ENCODE measurements around the gene ST3GAL5. TPM values are rescaled to one million over a fixed set of nuclear protein-coding genes. Genes with fewer than 3 reads are reported as not detected.

Gene ST3GAL5
- total RNA-seq, 2 experiments from 2014 or later, result 43.4 to 46.7 TPM

GRCh38 chr2:85790499-85791188, 98.1 kb downstream of the ST3GAL5 start:
- no peak overlapping the region for H3K27ac Mint-ChIP-seq
- H3K4me1 Mint-ChIP-seq (ENCODE audit: low read depth), result peaks cover 1% of the 10 kb centered on the region
- H3K36me3 Mint-ChIP-seq (ENCODE audit: low read depth), result no peaks in the 10 kb centered on the region
- ChIA-PET POLR2A (interaction anchor here (1.4 kb wide), 1 partner anchor 9 kb away, joined by 4 read pairs; no protein-coding TSS in a partner anchor), CTCF (interaction anchor here (0.6 to 1.7 kb wide), 2 partner anchors 23 to 39 kb away, joined by 3 to 4 read pairs; no protein-coding TSS in a partner anchor)
- no peaks in the 10 kb centered on the region for H3K9me3 Mint-ChIP-seq (ENCODE audit: insufficient read depth)
- DNase-seq, result no peak
- peaks cover 16% of the 10 kb centered on the region for H3K27me3 Mint-ChIP-seq (ENCODE audit: low read depth)
- no peak for ATAC-seq
- no peak overlapping the region for H3K4me3 Mint-ChIP-seq

GRCh38 chr2:85790032-85790431, 98.8 kb downstream of the ST3GAL5 start:
- CTCF ChIA-PET, result interaction anchor here (1.7 kb wide), 1 partner anchor 24 kb away, joined by 4 read pairs; no protein-coding TSS in a partner anchor

GRCh38 chr2:85789271-85789670, 99.5 kb downstream of the ST3GAL5 start:
- no peaks in the 10 kb centered on the region for H3K36me3 Mint-ChIP-seq (ENCODE audit: low read depth)
- H3K27me3 Mint-ChIP-seq (ENCODE audit: low read depth), result peaks cover 20% of the 10 kb centered on the region
- no peak for DNase-seq
- H3K4me1 Mint-ChIP-seq (ENCODE audit: low read depth), result peaks cover 13% of the 10 kb centered on the region
- POLR2A ChIA-PET, result interaction anchor here (1.4 kb wide), 1 partner anchor 11 kb away, joined by 4 read pairs; no protein-coding TSS in a partner anchor
- no peaks in the 10 kb centered on the region for H3K9me3 Mint-ChIP-seq (ENCODE audit: insufficient read depth)
- H3K4me3 Mint-ChIP-seq, result no peak overlapping the region
- ATAC-seq, result no peak
- CTCF ChIA-PET, result interaction anchor here (1.7 kb wide), 1 partner anchor 24 kb away, joined by 4 read pairs; no protein-coding TSS in a partner anchor
- no peak overlapping the region for H3K27ac Mint-ChIP-seq

More at GRCh38 chr2:85790032-85790431, 98.8 kb downstream of the ST3GAL5 start:
- peaks cover 7% of the 10 kb centered on the region for H3K4me1 Mint-ChIP-seq (ENCODE audit: low read depth)
- no peak overlapping the region for H3K4me3 Mint-ChIP-seq
- no peaks in the 10 kb centered on the region for H3K36me3 Mint-ChIP-seq (ENCODE audit: low read depth)
- no peak for ATAC-seq
- peaks cover 16% of the 10 kb centered on the region for H3K27me3 Mint-ChIP-seq (ENCODE audit: low read depth)
- no peaks in the 10 kb centered on the region for H3K9me3 Mint-ChIP-seq (ENCODE audit: insufficient read depth)
- no peak overlapping the region for H3K27ac Mint-ChIP-seq
- DNase-seq, result no peak
- POLR2A ChIA-PET, result interaction anchor here (1.4 kb wide), 1 partner anchor 10 kb away, joined by 4 read pairs; no protein-coding TSS in a partner anchor

- no peak for ATAC-seq
- Mint-ChIP-seq H3K9me3 (ENCODE audit: insufficient read depth) (no peaks in the 10 kb centered on the region), H3K4me1 (ENCODE audit: low read depth) (peaks cover 13% of the 10 kb centered on the region), H3K27ac (no peak overlapping the region), H3K27me3 (ENCODE audit: low read depth) (peaks cover 15% of the 10 kb centered on the region), H3K36me3 (ENCODE audit: low read depth) (no peaks in the 10 kb centered on the region), H3K4me3 (no peak overlapping the region)
- POLR2A ChIA-PET, result no interaction called here
- CTCF ChIA-PET, result no interaction called here
- DNase-seq, result no peak
These were observed 100.2 kb downstream of the ST3GAL5 start for GRCh38 chr2:85788603-85789002.

GRCh38 chr2:85787981-85788340, 100.8 kb downstream of the ST3GAL5 start:
- no peak for ATAC-seq
- Mint-ChIP-seq H3K27ac (no peak overlapping the region), H3K4me1 (ENCODE audit: low read depth) (peaks cover 13% of the 10 kb centered on the region), H3K27me3 (ENCODE audit: low read depth) (peaks cover 15% of the 10 kb centered on the region), H3K9me3 (ENCODE audit: insufficient read depth) (no peaks in the 10 kb centered on the region), H3K36me3 (ENCODE audit: low read depth) (no peaks in the 10 kb centered on the region), H3K4me3 (no peak overlapping the region)
- no peak for DNase-seq
- POLR2A ChIA-PET, result no interaction called here
- CTCF ChIA-PET, result no interaction called here

- Mint-ChIP-seq H3K9me3 (ENCODE audit: insufficient read depth) (no peaks in the 10 kb centered on the region), H3K4me1 (ENCODE audit: low read depth) (peaks cover 13% of the 10 kb centered on the region), H3K36me3 (ENCODE audit: low read depth) (no peaks in the 10 kb centered on the region), H3K4me3 (no peak overlapping the region), H3K27ac (no peak overlapping the region), H3K27me3 (ENCODE audit: low read depth) (peaks cover 10% of the 10 kb centered on the region)
- POLR2A ChIA-PET, result no interaction called here
- CTCF ChIA-PET, result no interaction called here
- ATAC-seq (no peak), DNase-seq (no peak)
These were observed 101.4 kb downstream of the ST3GAL5 start for GRCh38 chr2:85787282-85787980.

Other genes with a start within 250 kb of the ST3GAL5 start
- not detected for gene SFTPB, start 220.8 kb downstream of the ST3GAL5 start, total RNA-seq
- gene GNLY, start 194.6 kb downstream of the ST3GAL5 start, total RNA-seq, result 100 to 1,000 TPM; 136 to 143 TPM
- under 1 TPM; 0.11 to 0.13 TPM for gene ATOH8, start 135.0 kb downstream of the ST3GAL5 start, total RNA-seq
- gene POLR1A, start 216.9 kb upstream of the ST3GAL5 start, total RNA-seq, result 10 to 100 TPM; 40.8 to 41.5 TPM
- gene PTCD3, start 217.2 kb upstream of the ST3GAL5 start, total RNA-seq, result 100 to 1,000 TPM; 136 to 139 TPM

Measured in activated CD8-positive, alpha-beta T cell treated with anti-CD3 and anti-CD28 coated beads, Interleukin-2, amount 10 ng/mL, durations not matched to agents 7 days and 5 days (primary cell).